KG1 (cell line): ENCODE data around the gene ABCB9.
A peak's percentile ranks its signal among the peaks of the same experiment; 100 is the strongest.
"Not testable (repeated sequence)": the region's sequence is repeated elsewhere in the genome, so short reads cannot be mapped to it uniquely, and the experiment has no call there.

ENCODE experiments used
- DNase-seq: peaks from one replicate; lab custom pipeline; 2025; lab: John Stamatoyannopoulos, UW

Gene ABCB9

GRCh38 chr12:122965851-122966742 is at the start of gene ABCB9:
Gene ABCB9, minus strand, starts transcription at chr12:122966463. Its CDS starts 6,228 bp downstream, at chr12:122960235.
- DNase-seq, result peak; percentile 78

DNA sequence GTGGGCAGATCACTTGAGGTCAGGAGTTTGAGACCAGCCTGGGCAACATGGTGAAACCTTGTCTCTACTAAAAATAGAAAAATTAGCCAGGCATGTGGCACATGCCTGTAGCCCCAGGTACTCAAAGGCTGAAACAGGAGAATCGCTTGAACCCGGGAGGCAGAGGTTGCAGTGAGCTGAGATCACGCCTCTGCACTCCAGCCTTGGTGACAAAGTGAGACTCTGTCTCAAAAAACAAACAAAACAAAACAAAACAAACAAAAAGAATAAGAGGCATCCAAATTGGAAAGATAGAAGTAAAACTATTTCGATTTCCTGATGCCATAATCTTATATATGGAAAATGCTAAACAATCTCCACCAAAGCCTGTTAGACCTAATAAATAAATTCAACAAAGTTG is 48.2 kb upstream of the ABCB9 start:
- not testable (repeated sequence) for DNase-seq

GRCh38 chr12:123013185-123014095 is 47.2 kb upstream of the ABCB9 start:
- DNase-seq, result no peak

DNA sequence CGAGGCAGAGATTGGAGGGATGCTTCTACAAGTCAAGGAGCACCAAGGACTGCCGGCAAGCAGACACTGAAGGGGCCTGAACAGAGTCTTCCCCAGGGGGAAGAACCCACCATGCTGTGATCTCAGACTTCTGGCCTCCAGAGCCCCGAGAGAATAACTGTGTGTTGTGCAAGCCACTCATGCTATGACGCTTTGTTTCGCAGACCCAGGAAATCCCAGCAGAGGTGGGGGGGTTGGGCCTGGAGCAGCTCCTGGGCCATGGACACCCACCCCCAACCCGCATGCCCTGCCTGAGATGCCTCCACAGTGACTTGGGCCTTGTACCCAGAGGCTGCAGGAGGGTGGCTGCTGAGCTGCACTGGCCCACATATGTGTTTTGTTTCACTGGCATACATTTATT is 45.4 kb upstream of the ABCB9 start:
- no peak for DNase-seq

DNA sequence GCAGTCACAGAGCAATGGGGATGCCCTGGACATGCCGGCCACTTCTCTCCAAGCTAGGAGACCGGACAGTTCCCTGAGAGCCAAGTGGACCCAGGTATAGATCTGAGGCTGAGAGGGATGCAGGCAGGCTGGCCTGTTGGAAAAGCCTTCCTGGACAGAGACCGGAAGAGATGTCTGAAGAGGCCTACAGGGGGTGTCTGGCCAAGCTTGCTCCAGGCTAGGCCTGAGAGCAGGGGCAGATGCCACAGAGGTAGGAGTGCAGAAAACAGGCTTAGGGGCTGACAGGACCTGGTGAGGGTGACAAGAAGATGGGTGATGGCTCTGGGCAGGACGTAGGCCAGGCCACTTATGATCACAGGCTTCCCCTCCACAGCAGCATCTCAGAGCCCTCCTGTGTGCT is 44.4 kb upstream of the ABCB9 start:
- no peak for DNase-seq

DNA sequence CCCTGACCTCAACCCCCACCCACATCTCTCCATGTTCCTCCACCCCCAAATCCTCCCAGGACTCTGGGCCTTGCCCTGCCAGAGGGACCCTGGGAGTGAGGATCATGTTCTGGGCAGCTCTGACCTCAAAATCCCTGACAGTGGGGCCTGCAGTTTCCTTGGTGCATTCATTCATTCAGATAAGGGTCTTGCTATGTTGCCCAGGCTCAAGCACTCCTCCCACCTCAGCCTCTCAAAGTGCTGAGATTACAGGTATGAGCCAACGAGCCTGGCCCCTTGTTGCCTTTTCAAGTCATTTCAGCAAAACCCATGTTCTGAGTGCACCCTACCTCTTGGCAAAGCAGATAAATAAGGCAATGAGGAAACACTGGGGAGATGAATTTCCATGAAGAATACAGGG is 43.8 kb upstream of the ABCB9 start:
- DNase-seq, result no peak

- DNase-seq, result no peak
Observed at GRCh38 chr12:123006977-123007376, 40.7 kb upstream of the ABCB9 start.

GRCh38 chr12:123005081-123005626 is 38.9 kb upstream of the ABCB9 start:
- DNase-seq, result no peak

- DNase-seq, result no peak
Observed at GRCh38 chr12:123004287-123004686, 38.0 kb upstream of the ABCB9 start.

- no peak for DNase-seq
Observed at GRCh38 chr12:123003257-123003656, 37.0 kb upstream of the ABCB9 start.

DNA sequence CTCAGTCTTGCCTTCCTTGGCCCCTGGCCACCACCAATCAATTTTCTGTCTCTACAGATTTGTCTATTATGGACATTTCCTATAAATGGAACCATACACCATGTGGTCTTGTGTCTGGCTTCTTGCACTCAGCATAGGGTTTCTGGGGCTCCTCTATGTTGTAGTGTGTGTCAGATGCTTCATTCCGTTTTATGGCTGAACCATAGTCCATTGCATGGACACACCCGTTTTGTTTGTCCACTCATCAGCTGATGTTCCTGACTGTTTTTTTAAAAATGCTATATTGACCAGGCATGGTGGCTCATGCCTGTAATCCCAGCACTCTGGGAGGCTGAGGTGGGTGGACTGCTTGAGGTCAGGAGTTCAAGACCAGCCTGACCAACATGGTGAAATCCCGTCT is 35.2 kb upstream of the ABCB9 start:
- no peak for DNase-seq

DNA sequence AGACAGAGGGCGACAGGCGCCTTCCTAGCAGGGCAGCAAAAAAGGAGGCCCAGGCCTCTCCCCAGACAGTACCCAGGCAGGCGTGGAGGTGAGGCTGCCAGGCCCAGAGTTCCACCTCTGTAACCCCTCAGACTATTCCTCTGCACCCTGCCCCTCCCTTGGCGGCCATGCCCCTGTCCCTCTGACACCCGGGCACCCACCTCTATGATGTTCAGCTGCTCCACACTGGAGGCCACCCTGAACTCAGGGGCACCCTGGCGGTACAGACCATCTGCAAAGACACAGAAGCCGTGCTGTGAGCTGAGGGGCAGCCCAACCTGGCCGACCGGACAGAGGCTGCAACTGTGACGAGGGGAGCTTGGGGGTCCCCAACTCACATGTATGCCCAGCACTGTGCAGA is 34.3 kb upstream of the ABCB9 start:
- DNase-seq, result no peak

DNA sequence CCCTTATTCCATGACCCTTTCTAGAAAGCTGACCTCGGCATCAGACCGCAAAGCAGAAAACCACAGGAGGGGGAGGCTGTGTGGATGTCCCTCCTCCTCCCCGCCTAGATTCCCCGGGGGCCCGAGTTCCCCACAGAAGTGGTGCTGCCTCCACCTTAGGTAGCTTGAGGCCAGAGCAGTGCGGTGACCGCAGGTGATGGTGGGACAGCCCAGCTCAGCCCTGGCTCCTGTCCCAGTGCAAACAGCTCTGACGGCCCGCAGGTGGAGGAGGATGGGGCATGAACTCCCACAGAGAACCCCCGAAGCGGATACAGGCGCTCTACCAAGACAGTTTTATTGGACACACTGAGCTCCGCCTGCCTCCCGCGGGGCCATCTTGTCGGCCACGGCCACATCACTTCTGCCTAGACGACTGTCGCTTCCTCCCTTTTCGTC is 33.7 kb upstream of the ABCB9 start:
- peak; percentile 33 for DNase-seq

DNA sequence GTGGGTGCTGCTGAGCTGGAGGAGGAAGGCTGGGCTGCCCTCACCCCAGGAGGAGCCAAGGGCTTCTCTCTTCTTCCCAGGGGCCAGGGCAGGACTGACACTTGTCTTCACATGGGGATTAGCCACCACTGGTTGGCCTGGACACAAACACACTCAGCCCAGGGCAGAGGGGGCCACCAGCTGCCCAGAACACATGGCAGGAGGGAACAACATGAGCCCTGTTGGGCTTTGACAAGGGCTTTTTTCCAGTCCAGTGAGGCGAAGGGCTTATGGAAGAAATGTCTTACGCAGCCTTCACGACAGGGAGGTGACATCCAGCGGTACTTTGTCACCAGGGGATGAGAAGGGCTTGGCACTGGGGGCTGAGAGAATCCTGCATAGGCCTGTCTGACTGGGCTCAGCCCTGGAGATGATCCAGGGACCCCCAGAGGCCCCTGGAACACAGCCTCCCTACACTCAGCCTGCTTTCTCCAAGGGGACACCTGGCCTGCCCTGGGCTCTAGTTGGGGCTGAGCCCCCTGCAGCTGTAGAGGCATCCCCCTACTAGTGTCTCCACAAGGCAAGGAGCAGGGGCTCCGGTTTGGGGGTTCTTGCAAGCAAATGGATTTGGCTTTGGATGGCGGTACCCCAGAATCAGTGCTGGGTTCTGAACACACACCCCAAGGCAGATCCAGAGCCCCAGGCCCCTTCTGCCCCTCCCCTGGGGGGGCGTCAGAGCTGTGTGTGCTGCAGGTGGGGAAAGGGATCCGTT is 33.1 kb upstream of the ABCB9 start:
- no peak for DNase-seq

DNA sequence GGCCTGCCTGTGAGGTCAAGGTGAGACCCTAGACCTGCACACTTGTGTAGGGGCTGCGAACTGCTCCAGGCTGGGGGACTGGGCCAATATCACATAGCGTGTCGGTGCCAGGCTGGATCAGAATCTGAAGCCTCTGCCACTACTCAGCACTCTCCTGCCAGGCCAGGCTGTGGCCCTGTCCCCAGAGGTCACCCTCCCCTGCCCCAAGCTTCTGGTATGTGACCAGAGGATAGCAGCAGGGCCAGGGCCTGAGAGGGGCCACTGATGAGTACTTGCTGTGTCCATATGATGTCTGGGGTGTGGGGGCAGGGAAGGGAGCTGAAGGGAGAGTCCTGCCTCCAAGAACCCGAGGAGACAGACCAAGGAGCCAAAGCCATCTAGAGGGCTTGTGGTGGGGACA is 32.1 kb upstream of the ABCB9 start:
- no peak for DNase-seq

GRCh38 chr12:122997343-122998250 is 31.3 kb upstream of the ABCB9 start:
- DNase-seq, result no peak

- DNase-seq, result no peak
Observed at GRCh38 chr12:122996621-122997342, 30.5 kb upstream of the ABCB9 start.

- DNase-seq, result no peak
Observed at GRCh38 chr12:122996188-122996601, 29.9 kb upstream of the ABCB9 start.

DNA sequence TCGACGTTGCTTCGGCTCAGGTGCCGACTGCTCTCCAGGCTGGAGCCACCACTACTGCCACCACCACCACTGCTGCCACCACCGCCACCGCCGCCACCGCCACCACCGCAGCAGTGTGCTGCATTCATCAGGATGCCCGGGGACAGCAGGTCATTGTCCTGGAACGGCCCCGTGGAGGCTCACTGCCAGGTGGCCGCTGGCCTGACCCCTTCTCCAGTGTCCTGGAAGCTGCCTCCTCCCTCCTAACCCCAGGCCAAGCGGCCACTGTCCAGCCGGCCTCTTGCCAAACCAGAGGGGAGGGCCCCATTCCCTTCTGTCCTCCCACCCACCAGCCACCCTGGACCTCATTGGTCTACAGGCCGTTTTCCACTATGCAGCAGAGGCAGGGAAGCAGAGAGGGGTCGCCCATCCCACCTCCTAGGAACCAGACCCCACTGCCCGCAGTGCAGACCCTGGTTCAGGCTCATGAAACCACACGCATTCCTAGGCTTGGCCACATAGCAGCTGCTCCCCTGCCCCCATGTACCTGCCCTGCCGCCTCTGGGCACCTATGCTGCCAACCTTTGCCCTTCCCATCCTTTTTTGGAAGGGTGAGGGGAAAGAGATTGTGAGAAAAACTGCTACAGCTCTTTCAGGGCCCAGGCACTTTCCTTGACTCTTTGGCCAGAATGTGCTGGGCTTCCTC is 29.4 kb upstream of the ABCB9 start:
- no peak for DNase-seq
